Stimulated activated CD4-positive, alpha-beta T cell treated with anti-CD3 and anti-CD28 coated beads, Interleukin-15, amount 100 ng/mL, for 1 hour (primary cell): ENCODE data around the gene VAT1L.

Experiments
- DNase-seq, 2 donors: peaks; one replicate each; pipeline ENCODE4 v3.0.0-alpha.2; 2020; ENCODE audit warnings: low read depth in 1 of 2, low spot score in 1 of 2

Gene VAT1L

DNA sequence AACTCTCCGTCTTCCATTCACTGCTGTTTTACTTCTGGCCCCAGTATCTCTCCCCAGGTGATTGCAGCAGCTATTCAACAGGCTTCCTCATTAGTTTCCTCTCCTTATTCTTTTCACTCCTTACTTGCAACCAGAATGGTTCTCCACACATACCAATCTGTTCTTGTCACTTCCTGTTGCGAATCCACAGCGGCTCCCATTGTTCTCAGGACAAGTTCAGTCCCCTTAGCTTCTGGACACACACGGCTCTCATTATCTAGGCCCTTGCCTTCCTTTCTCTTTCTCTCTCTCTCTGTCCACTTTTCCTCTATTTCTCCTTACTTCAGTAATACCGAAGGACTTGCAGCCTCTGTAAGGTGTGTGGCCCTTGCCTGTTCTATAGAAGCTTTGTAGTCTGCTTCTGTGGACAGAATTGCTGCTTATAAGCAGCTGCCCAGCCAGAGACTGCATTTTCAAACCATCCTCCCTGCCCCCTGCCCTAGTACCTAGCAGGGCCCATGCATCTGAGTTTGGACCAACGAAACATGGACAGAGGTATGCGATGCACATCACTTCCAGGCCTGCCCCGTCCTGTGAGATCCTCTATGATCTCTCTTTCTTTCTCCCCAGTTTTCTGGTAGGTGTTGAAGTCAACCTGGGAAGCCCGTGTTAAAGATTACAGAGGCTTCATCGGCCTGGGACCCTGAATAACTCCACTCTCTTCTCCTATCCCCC lies 45.7 kb downstream of the VAT1L start:
- no peak for DNase-seq

- DNase-seq = no peak
These were observed 46.5 kb downstream of the VAT1L start for GRCh38 chr16:77834635-77835540.

DNA sequence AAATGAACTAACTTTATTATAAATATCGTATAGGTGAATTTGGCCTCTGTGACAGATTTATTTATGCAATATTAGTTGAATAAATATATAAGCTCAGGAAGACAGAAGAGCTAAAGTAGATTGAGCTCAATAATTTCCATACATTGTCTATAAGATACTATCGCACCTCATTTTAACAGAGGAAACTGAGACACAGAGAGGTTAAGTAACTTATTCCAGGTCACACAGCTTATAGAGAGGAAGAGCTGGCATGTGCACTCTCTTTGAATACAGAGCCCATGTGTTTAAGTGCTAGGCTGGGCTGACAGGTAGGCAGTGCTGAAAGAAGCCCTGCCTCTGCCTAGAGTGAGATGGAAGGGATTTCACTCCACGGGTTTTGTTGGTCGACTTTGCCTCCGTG lies 48.4 kb downstream of the VAT1L start:
- DNase-seq = no peak

GRCh38 chr16:77838597-77839255 lies 50.4 kb downstream of the VAT1L start:
- DNase-seq = no peak

DNA sequence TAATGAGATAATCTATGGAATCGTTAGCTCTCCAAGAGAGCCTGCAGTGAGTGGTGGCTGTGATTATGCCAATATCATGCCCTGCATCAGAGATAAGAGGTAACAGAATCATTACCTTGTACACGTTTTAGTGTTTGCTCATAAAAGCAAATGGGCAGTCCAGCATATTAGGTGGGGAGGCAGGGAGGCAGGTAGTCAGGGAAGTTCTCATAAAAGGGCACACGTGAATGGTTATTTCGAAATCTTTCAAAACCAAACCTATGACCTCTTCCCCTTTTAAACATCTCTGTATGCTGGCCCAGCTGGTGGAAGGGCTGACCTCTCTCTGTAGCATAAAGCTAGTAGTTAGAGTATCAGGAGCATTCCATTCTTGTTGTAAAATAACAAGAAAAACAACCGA lies 51.7 kb downstream of the VAT1L start:
- DNase-seq = no peak

DNA sequence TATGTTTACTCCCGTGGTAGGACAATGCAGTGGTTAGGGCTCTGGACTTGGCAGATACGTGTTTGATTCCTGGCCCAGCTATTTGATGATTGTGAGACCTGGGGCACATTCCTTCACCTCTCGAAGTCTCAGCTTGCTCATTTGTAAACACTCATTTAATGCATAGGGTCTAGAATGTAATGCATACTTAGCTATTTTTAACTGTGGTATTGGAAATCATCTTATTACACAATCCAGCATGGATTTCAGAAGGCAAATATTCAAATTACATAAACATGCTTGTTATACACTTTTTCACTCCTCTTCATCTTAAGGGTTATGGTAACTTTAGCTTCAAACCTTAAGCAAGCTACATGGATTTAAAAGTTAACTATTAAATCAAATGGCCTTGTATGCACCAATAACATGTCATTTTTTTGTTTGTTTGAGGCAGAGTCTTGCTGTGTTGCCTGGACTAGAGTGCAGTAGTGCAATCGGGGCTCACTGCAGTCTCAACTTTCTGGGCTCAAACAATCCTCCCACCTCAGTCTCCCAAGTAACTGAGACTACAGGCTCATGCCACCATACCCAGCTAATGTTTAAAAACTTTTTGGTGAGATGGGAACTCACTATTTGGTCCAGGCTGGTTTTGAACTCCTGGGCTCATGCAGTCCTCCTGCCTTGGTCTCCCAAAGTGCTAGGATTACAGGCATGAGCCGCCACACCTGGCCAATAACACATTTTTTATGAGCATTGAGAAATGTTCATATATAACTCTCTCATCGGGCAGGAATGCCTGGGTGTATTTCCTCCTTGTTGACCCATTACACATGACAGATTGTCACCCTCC lies 52.5 kb downstream of the VAT1L start:
- DNase-seq = no peak

- DNase-seq = no peak
These were observed 53.1 kb downstream of the VAT1L start for GRCh38 chr16:77841502-77841763.

- no peak for DNase-seq
These were observed 54.1 kb downstream of the VAT1L start for GRCh38 chr16:77842468-77842867.

DNA sequence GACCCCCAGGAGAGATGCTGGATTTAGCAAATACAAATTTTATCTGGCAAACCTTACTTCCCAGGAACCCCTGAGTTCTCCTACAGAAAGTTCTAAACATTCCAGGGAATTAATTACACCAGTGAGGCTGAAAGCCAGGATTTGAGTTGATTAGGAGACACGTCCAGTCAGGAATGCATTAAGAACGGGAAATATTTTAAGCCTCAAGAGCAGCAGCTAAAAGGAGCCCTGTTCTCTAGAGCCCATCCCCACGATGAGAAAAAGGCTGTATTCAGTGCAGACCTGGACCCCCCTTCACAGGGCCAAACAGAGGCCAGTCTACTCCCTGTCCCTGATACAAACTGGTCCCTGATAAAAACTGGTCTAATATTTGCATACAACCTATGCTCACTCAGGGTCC lies 55.0 kb downstream of the VAT1L start:
- no peak for DNase-seq

- no peak for DNase-seq
These were observed 56.4 kb downstream of the VAT1L start for GRCh38 chr16:77844801-77845200.

DNA sequence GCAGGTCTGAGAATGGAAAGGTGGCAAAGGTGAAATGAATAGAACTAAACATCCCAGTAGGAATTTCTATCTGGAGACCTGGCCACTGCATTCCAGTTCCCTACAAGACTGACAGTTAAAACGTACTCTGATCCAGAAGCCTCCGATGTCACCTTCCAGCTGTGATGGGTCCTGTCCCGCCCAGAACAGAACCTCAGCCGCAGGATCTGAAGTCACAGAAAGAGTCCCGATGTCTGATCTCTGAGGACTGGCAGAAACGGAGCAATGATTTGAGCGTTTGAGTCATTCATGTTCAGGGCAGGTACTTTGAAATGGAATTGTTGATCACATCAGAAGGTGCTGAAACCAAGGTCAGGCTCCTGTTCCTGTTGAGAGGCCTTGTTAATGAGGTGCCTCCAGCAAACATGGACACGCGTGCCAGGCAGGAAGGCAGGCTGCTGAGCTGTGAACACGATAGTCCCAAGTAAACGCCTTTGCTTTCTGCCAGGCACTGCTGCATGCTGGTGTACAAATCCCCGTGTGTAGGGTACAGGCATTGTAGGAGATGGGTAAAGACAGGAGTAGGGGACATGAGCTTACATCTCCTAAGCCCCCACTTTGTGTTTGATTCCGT lies 61.4 kb downstream of the VAT1L start:
- DNase-seq = no peak

- DNase-seq = no peak
These were observed 62.4 kb downstream of the VAT1L start for GRCh38 chr16:77850636-77851333.

DNA sequence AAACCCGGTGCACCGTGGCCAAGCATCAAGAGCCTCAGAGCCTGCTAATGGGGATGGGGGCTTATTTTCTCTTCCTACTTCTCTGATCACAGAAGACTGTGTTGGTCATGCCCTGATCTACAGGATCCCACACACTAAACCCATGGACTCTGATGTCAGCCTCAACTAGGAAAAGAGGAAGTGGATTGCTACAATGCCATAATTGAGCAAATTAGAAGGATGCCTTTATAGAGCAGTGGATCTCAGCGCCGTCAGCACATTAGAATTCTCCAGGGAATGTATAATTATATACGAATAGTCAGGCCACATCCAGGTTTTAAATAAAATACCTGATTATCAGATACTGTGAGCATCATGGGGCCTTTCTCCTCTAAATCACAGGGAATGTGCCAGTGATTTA lies 64.8 kb downstream of the VAT1L start:
- no peak for DNase-seq

GRCh38 chr16:77856438-77857160 lies 68.2 kb downstream of the VAT1L start:
- no peak for DNase-seq

DNA sequence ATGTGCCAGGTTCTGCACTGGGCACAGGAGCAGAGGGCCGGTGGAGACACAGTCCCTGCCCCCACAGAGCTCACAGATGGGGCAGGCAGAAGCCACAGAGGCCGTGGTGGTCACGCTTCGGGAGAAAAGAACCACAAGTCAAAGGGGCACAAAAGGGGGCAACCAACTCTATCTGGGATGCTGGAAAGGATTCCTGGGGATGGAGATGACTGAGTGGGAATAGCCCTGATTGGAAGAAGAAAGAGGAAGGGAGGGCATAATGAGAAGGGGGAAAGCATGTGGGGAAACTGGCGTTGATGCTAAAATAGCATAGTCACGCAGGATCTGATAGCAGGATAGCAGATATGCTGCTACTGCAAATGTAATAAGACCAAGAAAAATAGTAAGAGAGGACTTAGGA lies 69.7 kb downstream of the VAT1L start:
- no peak for DNase-seq

DNA sequence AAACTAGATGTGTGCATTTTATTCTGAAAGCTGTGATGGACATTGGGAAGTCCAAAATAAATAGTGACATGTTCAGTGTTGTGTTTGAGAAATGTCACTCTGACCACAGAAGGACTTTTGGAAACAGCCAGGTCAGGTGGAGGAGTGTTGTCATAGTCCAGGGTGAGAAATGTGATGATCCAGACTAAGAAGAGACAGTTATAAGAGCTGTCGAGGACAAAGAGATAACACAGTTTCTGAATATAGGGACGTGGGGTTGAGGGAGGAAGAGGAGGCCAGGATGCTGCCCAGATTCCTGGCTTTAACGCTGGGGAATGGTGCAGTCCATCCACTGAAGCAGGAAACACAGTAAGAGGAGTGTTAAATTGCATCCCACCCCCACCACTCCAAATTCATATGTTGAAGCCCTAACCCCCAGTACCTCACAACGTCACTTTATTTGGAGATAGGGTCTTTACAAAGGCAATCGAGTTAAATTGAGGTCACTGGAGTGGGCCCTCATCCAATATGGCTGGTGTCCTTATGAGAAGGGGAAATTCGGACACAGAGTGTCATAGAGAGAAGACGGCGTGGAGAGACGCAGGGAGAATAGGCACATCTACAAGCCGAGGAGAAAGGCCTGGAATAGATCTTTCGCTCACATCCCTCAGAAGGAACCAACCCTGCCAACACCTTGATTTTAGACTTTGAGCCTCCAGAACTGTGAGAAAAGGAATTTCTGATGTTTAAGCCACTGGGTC lies 71.3 kb downstream of the VAT1L start:
- DNase-seq = no peak

DNA sequence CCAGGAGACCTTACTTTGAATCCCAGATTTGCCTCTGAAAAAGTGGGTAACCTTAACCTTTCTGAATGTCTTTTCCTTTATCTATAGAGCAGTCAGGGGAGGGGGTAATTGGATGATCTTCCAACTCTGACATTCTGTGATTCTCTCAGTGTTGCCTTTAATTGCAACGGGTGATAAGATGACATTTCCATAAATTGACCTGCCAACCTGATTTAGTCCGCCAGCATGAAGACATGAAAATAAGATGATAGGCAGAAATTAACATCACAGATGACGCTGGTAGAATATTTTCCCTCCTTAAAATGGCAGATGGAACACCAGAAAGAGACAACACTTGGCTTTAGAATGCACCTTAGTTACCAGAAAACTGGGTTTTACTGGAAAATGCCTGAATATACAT lies 72.6 kb downstream of the VAT1L start:
- no peak for DNase-seq

- no peak for DNase-seq
These were observed 74.9 kb downstream of the VAT1L start for GRCh38 chr16:77863250-77863649.

DNA sequence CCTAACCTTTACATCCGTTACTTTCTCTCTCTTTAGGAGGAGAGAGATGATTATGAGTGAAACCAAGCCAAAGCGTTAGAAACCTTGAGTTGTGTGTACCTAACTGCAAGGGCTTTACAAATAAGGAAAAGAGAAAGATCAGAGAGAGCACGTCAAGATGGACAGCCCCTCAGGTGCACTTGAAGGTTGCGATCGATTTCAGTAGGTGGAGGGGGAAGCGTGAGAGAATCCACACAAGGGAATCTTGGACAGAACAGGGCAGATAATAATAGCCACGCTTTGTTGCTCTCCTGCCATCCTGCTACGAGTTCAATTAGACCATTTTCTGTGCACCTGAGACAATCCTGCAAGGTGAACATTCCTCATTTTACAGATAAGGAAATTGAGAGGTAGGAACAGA lies 78.4 kb downstream of the VAT1L start:
- no peak for DNase-seq
